Subcutaneous abdominal adipose tissue (tissue), 5 donors: ENCODE measurements around the gene RNF212.
"Not testable (repeated sequence)": the region's sequence is repeated elsewhere in the genome, so short reads cannot be mapped to it uniquely, and the experiment has no call there.

Experiments used
- H3K27ac ChIP-seq: one replicate; pipeline ENCODE4 v1.7.0; 2013; ENCODE audit warnings: low read depth, mild to moderate bottlenecking, inconsistent platforms, low read length, moderate library complexity
- H3K27me3 ChIP-seq, 5 donors: one replicate each; pipeline ENCODE4 v1.7.0; 2013; ENCODE audit warnings: low read length in 5 of 5, inconsistent platforms in 1 of 5; ENCODE audit not compliant: control insufficient read depth in 5 of 5, insufficient read depth in 4 of 5
- H3K36me3 ChIP-seq, 5 donors: one replicate each; pipeline ENCODE4 v1.7.0; 2013; ENCODE audit warnings: low read length in 5 of 5; ENCODE audit not compliant: control insufficient read depth in 5 of 5, insufficient read depth in 5 of 5
- H3K4me1 ChIP-seq, 5 donors: one replicate each; pipeline ENCODE4 v1.7.0; 2013; ENCODE audit warnings: low read length in 5 of 5, mild to moderate bottlenecking in 3 of 5, moderate library complexity in 1 of 5; ENCODE audit not compliant: control insufficient read depth in 5 of 5, insufficient read depth in 5 of 5
- H3K4me3 ChIP-seq, 5 donors: one replicate each; pipeline ENCODE4 v1.7.0; 2013; ENCODE audit warnings: low read length in 5 of 5, low read depth in 1 of 5
- H3K9ac ChIP-seq, 5 donors: one replicate each; pipeline ENCODE4 v1.7.0; 2013; ENCODE audit warnings: low read length in 5 of 5, mild to moderate bottlenecking in 4 of 5, moderate library complexity in 3 of 5
- H3K9me3 ChIP-seq, 5 donors: one replicate each; pipeline ENCODE4 v1.7.0; 2013; ENCODE audit warnings: low read length in 5 of 5; ENCODE audit not compliant: control insufficient read depth in 5 of 5
- donor health status: healthy.
- donor health status: healthy.
- donor health status: healthy.
- donor health status: healthy.
- donor health status: healthy.

RNF212 gene

GRCh38 chr4:1058198-1058996, 55.0 kb downstream of the RNF212 start:
- H3K4me1 ChIP-seq: peaks cover 0 to 19% (median 12%) of the 10 kb centered on the region in 5 donors
- H3K36me3 ChIP-seq: no peaks in the 10 kb centered on the region
- H3K9me3 ChIP-seq: no peaks in the 10 kb centered on the region
- H3K4me3 ChIP-seq: no peak overlapping the region
- H3K27me3 ChIP-seq: peaks cover 12 to 41% (median 31%) of the 10 kb centered on the region in 5 donors
- H3K27ac ChIP-seq: no peak overlapping the region
- H3K9ac ChIP-seq: no peak overlapping the region

DNA sequence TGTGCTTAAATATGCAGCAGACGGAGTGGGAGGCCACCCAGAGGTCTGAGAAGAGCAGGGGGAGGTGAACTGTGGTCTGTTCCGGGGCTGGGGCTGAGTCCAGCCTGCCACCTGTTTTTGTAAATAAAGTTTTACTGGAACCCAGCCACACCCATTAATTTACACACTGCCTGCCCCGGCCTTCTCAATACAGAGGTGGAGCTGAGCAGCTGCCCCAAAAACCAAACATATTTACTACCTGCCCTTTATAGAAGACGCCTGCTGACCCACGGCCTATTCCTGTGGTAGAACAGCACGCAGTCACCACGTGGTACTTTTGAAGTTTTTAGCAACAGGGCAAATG, 56.0 kb downstream of the RNF212 start:
- no peak overlapping the region for H3K9ac ChIP-seq
- H3K9me3 ChIP-seq: no peaks in the 10 kb centered on the region
- no peak overlapping the region for H3K27ac ChIP-seq
- H3K36me3 ChIP-seq: no peaks in the 10 kb centered on the region
- H3K27me3 ChIP-seq: peaks cover 14 to 45% (median 31%) of the 10 kb centered on the region in 5 donors
- no peak overlapping the region for H3K4me3 ChIP-seq
- peaks cover 0 to 24% (median 18%) of the 10 kb centered on the region in 5 donors for H3K4me1 ChIP-seq

DNA sequence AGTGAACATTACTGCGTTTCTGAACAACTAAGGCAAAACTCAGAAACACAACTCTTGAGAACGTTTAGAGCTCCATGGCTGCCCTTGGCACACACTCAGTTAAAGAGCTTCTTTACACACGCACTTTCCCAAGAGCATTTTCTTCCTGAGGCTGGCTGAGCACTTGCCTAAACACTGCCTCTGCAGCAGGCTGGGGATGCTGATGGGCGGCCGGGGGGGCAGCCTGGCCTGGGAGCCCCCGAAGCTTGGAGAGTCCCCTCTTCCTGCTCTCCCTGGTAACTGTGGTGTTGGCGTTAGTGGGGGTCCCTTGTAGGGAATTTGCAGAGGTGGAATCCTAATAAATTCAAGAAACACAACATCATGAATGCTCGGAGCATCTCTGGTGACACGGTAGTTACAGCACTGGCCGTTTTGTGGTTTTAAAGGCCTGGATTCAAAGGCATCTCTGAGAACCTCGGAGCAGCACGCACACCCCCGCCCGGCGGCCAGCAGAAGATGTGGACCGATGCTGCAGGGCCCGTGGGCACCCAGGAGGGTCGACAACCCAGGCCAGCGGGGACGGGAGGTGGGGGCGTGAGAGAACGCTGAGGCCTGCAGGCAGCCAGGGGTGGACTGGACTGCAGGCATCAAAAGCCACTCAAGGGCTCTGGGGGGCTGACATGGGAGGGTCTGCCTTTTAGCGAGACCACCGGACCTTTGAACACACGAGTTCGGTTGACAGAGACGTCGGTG, 56.5 kb downstream of the RNF212 start:
- Histone ChIP-seq H3K27ac (no peak overlapping the region), H3K4me3 (no peak overlapping the region), H3K36me3 (no peaks in the 10 kb centered on the region), H3K9ac (no peak overlapping the region), H3K4me1 (peaks cover 0 to 19% (median 14%) of the 10 kb centered on the region in 5 donors), H3K9me3 (no peaks in the 10 kb centered on the region), H3K27me3 (peaks cover 18 to 50% (median 31%) of the 10 kb centered on the region in 5 donors)

DNA sequence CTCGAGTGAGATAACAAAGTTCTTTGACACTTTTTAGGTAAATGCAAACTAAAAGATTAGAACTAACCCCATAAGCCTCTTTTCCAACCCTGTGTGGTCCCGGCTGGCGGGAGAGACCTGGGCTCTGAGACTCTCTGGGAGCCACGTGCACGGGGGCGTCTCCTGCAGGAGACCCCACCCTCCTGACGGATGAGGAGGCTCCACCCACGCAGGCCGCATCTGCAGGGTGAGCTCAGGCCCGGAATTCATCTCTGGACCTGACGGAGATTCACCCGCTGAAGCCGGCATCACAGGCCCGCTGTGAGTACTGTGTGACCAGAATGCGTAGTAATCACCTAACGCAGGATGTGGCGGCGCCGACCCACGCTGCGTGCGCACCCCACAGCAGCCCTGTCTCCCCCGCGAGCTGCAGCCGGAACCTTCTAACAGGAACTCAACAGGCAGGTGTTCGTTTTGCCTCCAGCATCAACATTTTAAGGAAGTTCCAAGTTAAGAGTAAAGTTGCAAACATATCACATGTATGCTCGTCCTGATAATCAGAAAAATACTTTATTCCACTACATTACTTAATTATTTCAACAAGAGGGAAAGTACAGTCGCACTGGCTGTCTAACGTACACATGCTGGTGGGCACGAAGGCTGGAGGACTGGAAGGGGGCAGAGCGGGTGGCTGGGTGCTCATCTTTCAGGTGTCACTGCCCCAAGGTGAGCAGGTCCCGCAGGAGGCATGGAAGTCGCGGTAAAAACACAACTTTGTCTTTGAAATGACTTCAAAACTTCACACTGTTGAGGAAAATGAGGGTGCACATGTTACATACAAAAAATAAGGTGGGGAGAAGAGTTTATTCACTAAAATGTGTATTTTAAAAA, 57.4 kb downstream of the RNF212 start:
- Histone ChIP-seq H3K4me1 (peaks cover 0 to 13% (median 11%) of the 10 kb centered on the region in 5 donors), H3K9ac (no peak overlapping the region), H3K27ac (no peak overlapping the region), H3K9me3 (no peaks in the 10 kb centered on the region), H3K27me3 (peaks cover 18 to 48% (median 25%) of the 10 kb centered on the region in 5 donors), H3K36me3 (no peaks in the 10 kb centered on the region), H3K4me3 (no peak overlapping the region)

- not testable (repeated sequence) for H3K36me3 ChIP-seq, H3K27ac ChIP-seq, H3K4me3 ChIP-seq, H3K9me3 ChIP-seq, H3K9ac ChIP-seq
- peaks cover 0 to 13% (median 11%) of the 10 kb centered on the region in 5 donors for H3K4me1 ChIP-seq
- H3K27me3 ChIP-seq: peaks cover 18 to 46% (median 27%) of the 10 kb centered on the region in 5 donors
These were observed 58.1 kb downstream of the RNF212 start for GRCh38 chr4:1055243-1055701.

- not testable (repeated sequence) for H3K27ac ChIP-seq, H3K4me3 ChIP-seq, H3K9ac ChIP-seq, H3K9me3 ChIP-seq, H3K36me3 ChIP-seq
- peaks cover 18 to 46% (median 28%) of the 10 kb centered on the region in 5 donors for H3K27me3 ChIP-seq
- peaks cover 0 to 13% (median 11%) of the 10 kb centered on the region in 5 donors for H3K4me1 ChIP-seq
These were observed 58.6 kb downstream of the RNF212 start for GRCh38 chr4:1054696-1055242.

GRCh38 chr4:1053891-1054290, 59.5 kb downstream of the RNF212 start:
- H3K9me3 ChIP-seq, H3K9ac ChIP-seq, H3K36me3 ChIP-seq, H3K27ac ChIP-seq, H3K4me3 ChIP-seq: not testable (repeated sequence)
- H3K27me3 ChIP-seq: peaks cover 13 to 46% (median 28%) of the 10 kb centered on the region in 5 donors
- H3K4me1 ChIP-seq: peaks cover 0 to 13% (median 11%) of the 10 kb centered on the region in 5 donors

DNA sequence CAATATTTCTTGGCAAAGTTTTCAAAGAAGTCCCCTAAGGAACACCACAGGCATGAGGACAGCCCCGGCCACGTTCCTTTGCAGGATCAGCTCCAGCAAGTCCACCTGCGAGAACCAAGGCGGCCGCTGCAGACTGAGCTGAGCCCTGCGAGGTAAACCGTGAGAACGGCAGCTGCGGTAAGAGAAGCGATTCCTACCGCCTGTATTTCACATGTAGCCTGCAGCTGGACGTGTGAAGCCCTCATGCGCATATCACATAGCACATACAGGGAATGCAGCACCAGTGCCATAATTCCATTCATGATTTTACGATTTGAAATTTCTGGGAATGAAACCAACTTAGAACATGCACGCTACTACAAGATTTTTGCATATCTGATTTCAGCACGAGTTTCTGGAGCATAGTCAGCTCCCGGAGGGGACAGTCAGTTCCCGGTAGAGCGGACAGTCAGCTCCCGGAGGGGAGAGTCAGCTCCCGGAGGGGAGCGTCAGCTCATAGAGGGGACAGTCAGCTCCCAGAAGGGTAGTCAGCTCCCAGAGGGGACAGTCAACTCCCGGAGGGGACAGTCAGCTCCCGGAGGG, 60.2 kb downstream of the RNF212 start:
- Histone ChIP-seq H3K9ac (no peak overlapping the region), H3K36me3 (no peaks in the 10 kb centered on the region), H3K9me3 (no peaks in the 10 kb centered on the region), H3K27ac (no peak overlapping the region), H3K4me3 (peak overlapping the region in 2 of 5 donors; percentile 16 to 29), H3K27me3 (peaks cover 7 to 39% (median 23%) of the 10 kb centered on the region in 5 donors), H3K4me1 (peaks cover 0 to 14% (median 11%) of the 10 kb centered on the region in 5 donors)

DNA sequence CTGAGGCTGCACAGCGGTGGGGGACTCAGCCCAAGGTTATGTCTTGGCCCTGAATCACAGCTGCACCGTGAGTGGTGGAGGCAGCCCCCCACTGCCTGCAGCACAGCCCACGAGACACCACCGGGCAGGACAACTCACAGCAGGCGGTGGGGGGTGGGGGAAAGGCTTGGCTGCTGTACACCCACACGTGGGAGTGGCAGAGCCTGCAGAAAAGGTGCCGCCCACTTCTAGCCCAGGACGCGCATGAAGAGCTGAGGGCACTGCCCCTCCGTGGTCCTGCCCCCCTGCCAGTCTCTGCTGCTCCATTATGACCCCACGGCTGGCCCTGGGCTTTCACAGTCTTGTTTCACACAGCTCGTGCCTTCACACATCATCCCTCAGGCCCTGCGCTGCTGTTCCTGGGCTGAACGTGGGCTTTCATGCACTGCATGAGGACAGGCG, 61.1 kb downstream of the RNF212 start:
- Histone ChIP-seq H3K4me3 (no peak overlapping the region), H3K27me3 (peaks cover 6 to 38% (median 20%) of the 10 kb centered on the region in 5 donors), H3K27ac (no peak overlapping the region), H3K9me3 (no peaks in the 10 kb centered on the region), H3K4me1 (peaks cover 0 to 23% (median 19%) of the 10 kb centered on the region in 5 donors), H3K9ac (no peak overlapping the region), H3K36me3 (no peaks in the 10 kb centered on the region)
